GM06990 (cell line): ENCODE measurements around the gene ACTRT2.

Source experiments
- DNase-seq: peaks from one replicate; pipeline ENCODE4 v3.0.0-alpha.2; 2011; ENCODE audit not compliant: insufficient read length; ENCODE audit errors: extremely low read depth
- H3K27me3 ChIP-seq: replicated peaks from 2 replicates; pipeline ENCODE4 v1.6.0; 2011; ENCODE audit warnings: low read length; ENCODE audit not compliant: control insufficient read depth, insufficient read depth
- H3K36me3 ChIP-seq: 2 replicates; pipeline ENCODE4 v1.5.1; 2011; ENCODE audit warnings: low read length; ENCODE audit not compliant: control insufficient read depth, insufficient read depth
- H3K4me3 ChIP-seq: replicated peaks from 2 replicates; pipeline ENCODE4 v1.5.1; 2011; ENCODE audit warnings: low read depth, mild to moderate bottlenecking, control low read depth, low read length
- CTCF ChIP-seq: IDR thresholded peaks from 2 replicates; pipeline ENCODE4 v1.5.1; 2011; ENCODE audit warnings: low read length, control low read depth, mild to moderate bottlenecking, inconsistent platforms; ENCODE audit not compliant: insufficient read depth, poor library complexity, severe bottlenecking

Gene ACTRT2

GRCh38 chr1:3012456-3013291, 8.6 kb upstream of the ACTRT2 start:
- peak; percentile 44 for TF ChIP-seq CTCF
- Histone ChIP-seq H3K36me3 (no peaks in the 10 kb centered on the region), H3K4me3 (no peak overlapping the region), H3K27me3 (no peaks in the 10 kb centered on the region)
- DNase-seq: no peak

DNA sequence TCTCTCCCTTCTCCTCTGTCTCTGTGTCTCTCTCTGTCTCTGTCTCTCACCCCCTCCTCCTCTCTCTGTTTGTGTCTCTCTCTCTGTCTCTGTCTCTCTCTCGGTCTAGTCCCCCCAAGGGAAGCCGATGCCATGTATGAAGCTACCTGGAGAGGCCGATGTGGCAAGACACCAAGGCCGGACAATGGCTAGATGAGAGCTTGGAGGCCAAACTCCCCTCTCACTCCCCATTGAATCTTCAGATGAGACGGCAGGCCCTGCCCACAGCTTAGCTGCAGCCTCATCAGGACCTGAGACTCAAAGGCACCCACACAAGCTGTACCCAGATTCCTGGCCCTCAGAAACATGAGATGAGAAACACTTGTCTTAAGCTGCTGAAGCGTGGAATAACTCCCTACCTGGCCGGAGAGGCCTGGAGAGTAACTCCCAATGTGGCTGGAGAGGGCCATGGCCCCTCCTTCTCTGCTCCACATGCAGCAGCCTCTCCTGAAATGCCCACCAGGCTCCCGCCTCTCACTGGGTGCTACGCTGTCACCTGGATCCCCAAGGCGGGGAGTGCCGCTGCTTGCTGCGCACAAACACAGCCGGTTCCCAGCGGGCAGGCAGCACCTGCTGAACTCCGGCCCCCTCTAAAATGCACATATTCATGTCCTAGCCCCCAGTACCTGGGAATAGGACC, 7.8 kb upstream of the ACTRT2 start:
- DNase-seq: no peak
- no peak overlapping the region for H3K4me3 ChIP-seq
- TF ChIP-seq CTCF: no peak
- no peaks in the 10 kb centered on the region for H3K36me3 ChIP-seq
- H3K27me3 ChIP-seq: no peaks in the 10 kb centered on the region

- DNase-seq: no peak
- no peak overlapping the region for H3K4me3 ChIP-seq
- TF ChIP-seq CTCF: no peak
- no peaks in the 10 kb centered on the region for H3K27me3 ChIP-seq
- no peaks in the 10 kb centered on the region for H3K36me3 ChIP-seq
Observed at GRCh38 chr1:3014050-3014440, 7.2 kb upstream of the ACTRT2 start.

- Histone ChIP-seq H3K27me3 (no peaks in the 10 kb centered on the region), H3K36me3 (no peaks in the 10 kb centered on the region), H3K4me3 (no peak overlapping the region)
- DNase-seq: no peak
- no peak for TF ChIP-seq CTCF
Observed at GRCh38 chr1:3014443-3015268, 6.6 kb upstream of the ACTRT2 start.

DNA sequence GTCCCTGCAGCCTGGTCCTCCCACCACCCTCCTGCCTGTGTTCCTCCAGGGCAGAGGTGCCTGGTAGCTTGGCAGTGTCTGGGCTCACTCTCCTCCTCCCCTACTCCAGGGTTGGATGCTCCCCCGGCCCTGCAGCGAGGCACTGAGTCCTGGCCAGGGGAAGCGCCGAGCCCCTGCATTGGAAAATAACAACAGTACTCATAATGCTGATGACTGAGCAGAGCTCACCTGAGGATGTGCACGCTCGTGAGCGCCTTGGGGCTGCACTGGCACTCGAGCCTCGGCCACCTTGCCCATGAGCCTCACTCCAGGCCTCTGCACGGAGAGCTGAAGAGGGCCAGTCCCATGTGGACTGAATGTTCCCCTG, 6.0 kb upstream of the ACTRT2 start:
- TF ChIP-seq CTCF: no peak
- DNase-seq: no peak
- Histone ChIP-seq H3K36me3 (no peaks in the 10 kb centered on the region), H3K27me3 (no peaks in the 10 kb centered on the region), H3K4me3 (no peak overlapping the region)
